OCI-LY3 (cell line): Measurements from ENCODE around the gene JAZF1.

Source experiments
- H2AFZ ChIP-seq: fragments of 200-600, 300-600 bp; shearing (Covaris generic); 2 replicates; pipeline ENCODE4 v1.6.0; 2014; ENCODE audit warnings: antibody characterized with exemption, low read depth, low read length
- H3K27ac ChIP-seq: fragments of 200-600, 300-600 bp; sonication (generic); 2 replicates; pipeline ENCODE4 v1.5.1; 2014; ENCODE audit warnings: mild to moderate bottlenecking, low read length, moderate library complexity, mixed read lengths
- H3K27me3 ChIP-seq: fragments of 200-600, 300-600 bp; sonication (generic); 2 replicates; pipeline ENCODE4 v1.6.1; 2014; ENCODE audit warnings: low read depth, low read length, mixed read lengths
- H3K36me3 ChIP-seq: fragments of 200-600, 300-600 bp; sonication (generic); replicated peaks from 2 replicates; pipeline ENCODE3; 2014; ENCODE audit warnings: low read depth, low read length, mixed read lengths
- H3K4me1 ChIP-seq: fragments of 300-600, 200-600 bp; sonication (generic); 2 replicates; pipeline ENCODE4 v1.6.1; 2014; ENCODE audit warnings: low read length, mixed read lengths
- H3K4me2 ChIP-seq: fragments of 200-600, 300-600 bp; sonication (generic); 2 replicates; pipeline ENCODE4 v1.6.1; 2014; ENCODE audit warnings: low read length, mixed read lengths
- H3K4me3 ChIP-seq: fragments of 300-600, 200-600 bp; sonication (generic); 2 replicates; pipeline ENCODE4 v1.5.1; 2014; ENCODE audit warnings: antibody characterized with exemption, mild to moderate bottlenecking, low read length, moderate library complexity
- H3K79me2 ChIP-seq: fragments of 300-600, 200-600 bp; shearing (Covaris generic); 2 replicates; pipeline ENCODE4 v1.6.1; 2014; ENCODE audit warnings: mild to moderate bottlenecking, low read length, mixed read lengths
- H3K9ac ChIP-seq: fragments of 300-600, 200-600 bp; shearing (Covaris generic); 2 replicates; pipeline ENCODE4 v1.6.0; 2014; ENCODE audit warnings: mild to moderate bottlenecking, low read length, moderate library complexity
- H3K9me3 ChIP-seq: fragments of 200-600, 300-600 bp; shearing (Covaris generic); 2 replicates; pipeline ENCODE4 v1.6.1; 2014; ENCODE audit warnings: low read length, mixed read lengths; ENCODE audit not compliant: insufficient read depth
- H4K20me1 ChIP-seq: fragments of 200-600, 300-600 bp; sonication (generic); 2 replicates; pipeline ENCODE4 v1.6.1; 2016; ENCODE audit warnings: low read length, mixed read lengths; ENCODE audit not compliant: insufficient read depth
- CTCF ChIP-seq: fragments of 200-600, 300-600 bp; sonication (generic); IDR thresholded peaks from 2 replicates; pipeline ENCODE4 v1.5.1; 2014; ENCODE audit warnings: antibody characterized with exemption, low read length, low read depth
- EZH2phosphoT487 ChIP-seq: fragments of 200-600 bp; shearing (Covaris generic); IDR thresholded peaks from 2 replicates; pipeline ENCODE4 v1.6.1; 2018; ENCODE audit warnings: antibody characterized with exemption, mixed run types, low read depth

The JAZF1 gene

GRCh38 chr7:28140979-28141378 lies 39.6 kb downstream of the JAZF1 start:
- Histone ChIP-seq H3K9me3 (no peaks in the 10 kb centered on the region), H3K79me2 (no peaks in the 10 kb centered on the region), H3K4me2 (no peak overlapping the region), H3K4me3 (no peak overlapping the region), H2AFZ (no peak overlapping the region), H3K4me1 (peaks cover 6% of the 10 kb centered on the region; the same call in 1 of the 2 replicates), H3K36me3 (peaks cover under 1% of the 10 kb centered on the region), H3K27ac (no peak overlapping the region), H4K20me1 (0 out of 2 replicates have a peak, but pooled peaks cover 5% of the 10 kb centered on the region), H3K27me3 (no peaks in the 10 kb centered on the region), H3K9ac (no peak overlapping the region)
- TF ChIP-seq EZH2phosphoT487 (no peak), CTCF (no peak)

- H3K27ac ChIP-seq = no peak overlapping the region
- H3K4me3 ChIP-seq = no peak overlapping the region
- no peaks in the 10 kb centered on the region for H3K9me3 ChIP-seq
- H3K4me1 ChIP-seq = peaks cover 6% of the 10 kb centered on the region; the same call in 1 of the 2 replicates
- 0 out of 2 replicates have a peak, but pooled peaks cover 5% of the 10 kb centered on the region for H4K20me1 ChIP-seq
- no peaks in the 10 kb centered on the region for H3K36me3 ChIP-seq
- no peak for TF ChIP-seq EZH2phosphoT487
- TF ChIP-seq CTCF = no peak
- no peak overlapping the region for H3K4me2 ChIP-seq
- no peaks in the 10 kb centered on the region for H3K79me2 ChIP-seq
- H3K27me3 ChIP-seq = no peaks in the 10 kb centered on the region
- H2AFZ ChIP-seq = no peak overlapping the region
- no peak overlapping the region for H3K9ac ChIP-seq
Measured at GRCh38 chr7:28138837-28139236, 41.8 kb downstream of the JAZF1 start.

- Histone ChIP-seq H3K36me3 (no peaks in the 10 kb centered on the region), H3K9ac (no peak overlapping the region), H4K20me1 (0 out of 2 replicates have a peak, but pooled peaks cover 4% of the 10 kb centered on the region), H3K9me3 (no peaks in the 10 kb centered on the region), H3K27ac (no peak overlapping the region), H3K4me3 (no peak overlapping the region), H3K79me2 (no peaks in the 10 kb centered on the region), H3K4me1 (peaks cover 12% of the 10 kb centered on the region), H2AFZ (no peak overlapping the region), H3K27me3 (no peaks in the 10 kb centered on the region), H3K4me2 (no peak overlapping the region)
- TF ChIP-seq CTCF = no peak
- no peak for TF ChIP-seq EZH2phosphoT487
Measured at GRCh38 chr7:28137463-28137862, 43.1 kb downstream of the JAZF1 start.

GRCh38 chr7:28136885-28137284 lies 43.7 kb downstream of the JAZF1 start:
- H3K9me3 ChIP-seq = no peaks in the 10 kb centered on the region
- no peak overlapping the region for H3K27ac ChIP-seq
- H3K4me3 ChIP-seq = no peak overlapping the region
- H4K20me1 ChIP-seq = no peaks in the 10 kb centered on the region
- H3K4me1 ChIP-seq = peaks cover 13% of the 10 kb centered on the region
- no peaks in the 10 kb centered on the region for H3K27me3 ChIP-seq
- H3K79me2 ChIP-seq = no peaks in the 10 kb centered on the region
- TF ChIP-seq EZH2phosphoT487 = no peak
- no peak for TF ChIP-seq CTCF
- no peak overlapping the region for H2AFZ ChIP-seq
- no peak overlapping the region for H3K9ac ChIP-seq
- H3K4me2 ChIP-seq = no peak overlapping the region
- H3K36me3 ChIP-seq = no peaks in the 10 kb centered on the region
